Fibroblast of pulmonary artery (primary cell): ENCODE results near the gene MUTYH.

Experiments
- DNase-seq: peaks from one replicate; pipeline ENCODE4 v3.0.0-alpha.2; 2010; ENCODE audit warnings: low read depth
- H3K4me3 ChIP-seq: replicated peaks from 2 replicates; pipeline ENCODE4 v1.5.1; 2011; ENCODE audit warnings: low read depth, mild to moderate bottlenecking, control low read depth, low read length, moderate library complexity
- CTCF ChIP-seq: IDR thresholded peaks from 2 replicates; pipeline ENCODE4 v1.5.1; 2011; ENCODE audit warnings: mild to moderate bottlenecking, control low read depth, low read length, inconsistent platforms; ENCODE audit errors: missing control alignments

Gene MUTYH

GRCh38 chr1:45321444-45321843, 18.8 kb downstream of the MUTYH start:
- no peak overlapping the region for H3K4me3 ChIP-seq
- DNase-seq, result no peak
- TF ChIP-seq CTCF, result no peak

- H3K4me3 ChIP-seq, result no peak overlapping the region
- TF ChIP-seq CTCF, result no peak
- no peak for DNase-seq
Measured at GRCh38 chr1:45319761-45320160, 20.5 kb downstream of the MUTYH start.

GRCh38 chr1:45317166-45317565, 23.1 kb downstream of the MUTYH start:
- no peak overlapping the region for H3K4me3 ChIP-seq
- no peak for TF ChIP-seq CTCF
- no peak for DNase-seq

- no peak for TF ChIP-seq CTCF
- no peak overlapping the region for H3K4me3 ChIP-seq
- DNase-seq, result no peak
Measured at GRCh38 chr1:45314266-45314665, 26.0 kb downstream of the MUTYH start.

GRCh38 chr1:45306905-45307304, 33.3 kb downstream of the MUTYH start:
- TF ChIP-seq CTCF, result no peak
- no peak for DNase-seq
- H3K4me3 ChIP-seq, result no peak overlapping the region

- no peak for DNase-seq
- TF ChIP-seq CTCF, result no peak
- H3K4me3 ChIP-seq, result no peak overlapping the region
Measured at GRCh38 chr1:45306319-45306718, 33.9 kb downstream of the MUTYH start.

- no peak for TF ChIP-seq CTCF
- H3K4me3 ChIP-seq, result no peak overlapping the region
- no peak for DNase-seq
Measured at GRCh38 chr1:45305231-45305630, 35.0 kb downstream of the MUTYH start.
